ENCODE results near the gene CFAP57. TPM values are rescaled to one million over a fixed set of nuclear protein-coding genes. Genes with fewer than 3 reads are reported as not detected.

The CFAP57 gene
- total RNA-seq, 1 donor from 2014 or later, result 4.8 TPM

GRCh38 chr1:43255438-43256210, 83.5 kb downstream of the CFAP57 start:
- no peak overlapping the region for H3K4me3 ChIP-seq (ENCODE audit: low read depth, low read length)
- no peaks in the 10 kb centered on the region for H3K36me3 ChIP-seq (ENCODE audit: control insufficient read depth, insufficient read depth, low read length)
- peaks cover 5% of the 10 kb centered on the region for H3K27me3 ChIP-seq (ENCODE audit: control insufficient read depth, insufficient read depth, low read length)
- no peak for DNase-seq (ENCODE audit: low read depth)
- TF ChIP-seq CTCF (IDR thresholded peaks at IDR 0.05; ENCODE audit: insufficient read depth, low read length, poor library complexity, severe bottlenecking), result no peak

- peaks cover 5% of the 10 kb centered on the region for H3K27me3 ChIP-seq (ENCODE audit: control insufficient read depth, insufficient read depth, low read length)
- H3K4me3 ChIP-seq (ENCODE audit: low read depth, low read length), result no peak overlapping the region
- no peaks in the 10 kb centered on the region for H3K36me3 ChIP-seq (ENCODE audit: control insufficient read depth, insufficient read depth, low read length)
- TF ChIP-seq CTCF (IDR thresholded peaks at IDR 0.05; ENCODE audit: insufficient read depth, low read length, poor library complexity, severe bottlenecking), result no peak
- DNase-seq (ENCODE audit: low read depth), result no peak
These were observed 84.8 kb downstream of the CFAP57 start for GRCh38 chr1:43256675-43257570.

GRCh38 chr1:43258370-43258769, 86.2 kb downstream of the CFAP57 start:
- peaks cover 2% of the 10 kb centered on the region for H3K27me3 ChIP-seq (ENCODE audit: control insufficient read depth, insufficient read depth, low read length)
- no peak overlapping the region for H3K4me3 ChIP-seq (ENCODE audit: low read depth, low read length)
- no peak for DNase-seq (ENCODE audit: low read depth)
- H3K36me3 ChIP-seq (ENCODE audit: control insufficient read depth, insufficient read depth, low read length), result no peaks in the 10 kb centered on the region
- TF ChIP-seq CTCF (IDR thresholded peaks at IDR 0.05; ENCODE audit: insufficient read depth, low read length, poor library complexity, severe bottlenecking), result no peak

- H3K36me3 ChIP-seq (ENCODE audit: control insufficient read depth, insufficient read depth, low read length), result no peaks in the 10 kb centered on the region
- DNase-seq (ENCODE audit: low read depth), result no peak
- peaks cover 8% of the 10 kb centered on the region for H3K27me3 ChIP-seq (ENCODE audit: control insufficient read depth, insufficient read depth, low read length)
- TF ChIP-seq CTCF (IDR thresholded peaks at IDR 0.05; ENCODE audit: insufficient read depth, low read length, poor library complexity, severe bottlenecking), result no peak
- H3K4me3 ChIP-seq (ENCODE audit: low read depth, low read length), result no peak overlapping the region
These were observed 93.3 kb downstream of the CFAP57 start for GRCh38 chr1:43265431-43265830.

GRCh38 chr1:43266881-43267280, 94.8 kb downstream of the CFAP57 start:
- H3K36me3 ChIP-seq (ENCODE audit: control insufficient read depth, insufficient read depth, low read length), result no peaks in the 10 kb centered on the region
- H3K4me3 ChIP-seq (ENCODE audit: low read depth, low read length), result no peak overlapping the region
- peaks cover 14% of the 10 kb centered on the region for H3K27me3 ChIP-seq (ENCODE audit: control insufficient read depth, insufficient read depth, low read length)
- no peak for TF ChIP-seq CTCF (IDR thresholded peaks at IDR 0.05; ENCODE audit: insufficient read depth, low read length, poor library complexity, severe bottlenecking)
- no peak for DNase-seq (ENCODE audit: low read depth)

Data from kidney epithelial cell (primary cell).